ENCODE results near the gene STAT5B. TPM values are rescaled to one million over a fixed set of nuclear protein-coding genes. Genes with fewer than 3 reads are reported as not detected.
"Not testable (repeated sequence)": the region's sequence is repeated elsewhere in the genome, so short reads cannot be mapped to it uniquely, and the experiment has no call there.

STAT5B gene
- polyA plus RNA-seq, 4 donors = 40.3 to 46.7 (median 42.0) TPM

DNA sequence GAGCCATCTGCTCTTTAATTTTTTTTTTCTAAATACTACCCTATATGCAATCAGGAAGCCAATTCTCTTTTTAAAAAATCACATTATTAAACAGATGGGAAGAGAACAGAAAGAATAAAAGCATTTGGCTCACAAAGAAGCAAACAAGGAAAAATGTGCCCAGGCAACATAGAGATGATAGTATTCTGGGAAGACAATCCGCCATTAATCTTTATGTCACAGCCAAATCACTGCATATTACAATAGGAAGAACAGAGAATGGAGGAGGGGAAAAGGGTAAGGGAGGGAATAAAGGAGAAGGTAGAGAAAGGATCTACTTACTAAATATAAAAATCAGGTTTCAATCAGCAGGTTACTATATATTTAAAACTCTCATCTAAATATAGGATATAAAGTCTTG lies 34.3 kb downstream of the STAT5B start:
- DNase-seq (ENCODE audit: low read depth in 4 of 4, low spot score in 3 of 4) = no peak

DNA sequence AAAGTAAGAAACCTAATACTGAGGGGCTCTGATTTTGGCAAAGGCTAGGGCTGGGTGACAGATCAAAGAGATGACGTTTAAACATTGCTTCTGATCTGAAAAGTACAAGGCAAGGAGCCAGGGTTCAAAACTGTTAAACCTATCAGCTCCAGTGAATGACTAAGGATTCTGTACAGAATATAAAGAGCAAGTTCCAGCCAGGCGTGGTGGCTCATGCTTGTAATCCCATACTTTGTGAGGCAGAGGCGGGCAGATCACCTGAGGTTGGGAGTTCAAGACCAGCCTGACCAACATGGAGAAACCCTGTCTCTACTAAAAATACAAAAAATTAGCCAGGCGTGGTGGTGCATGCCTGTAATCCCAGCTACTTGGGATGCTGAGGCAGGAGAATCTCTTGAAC lies 35.3 kb downstream of the STAT5B start:
- not testable (repeated sequence) for DNase-seq (ENCODE audit: low read depth in 4 of 4, low spot score in 3 of 4)

DNA sequence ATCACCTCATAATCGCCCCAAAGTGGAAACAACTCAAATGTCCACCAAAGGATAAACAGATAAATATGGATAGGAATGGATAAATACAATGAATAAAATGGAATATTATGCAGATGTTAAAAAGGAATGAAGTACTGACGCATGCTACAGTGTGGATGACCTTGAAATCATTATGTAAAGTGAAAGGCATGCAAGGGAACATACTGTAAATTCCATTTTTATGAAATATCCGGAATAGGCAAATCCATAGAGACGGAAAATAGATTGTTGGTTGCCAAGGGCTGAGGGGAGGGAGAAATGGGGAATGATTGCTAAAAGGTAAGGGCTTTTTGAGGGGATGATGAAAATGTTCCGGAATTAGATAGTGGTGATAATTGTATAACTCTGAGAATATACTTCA lies 36.0 kb downstream of the STAT5B start:
- no peak for DNase-seq (ENCODE audit: low read depth in 4 of 4, low spot score in 3 of 4)

DNA sequence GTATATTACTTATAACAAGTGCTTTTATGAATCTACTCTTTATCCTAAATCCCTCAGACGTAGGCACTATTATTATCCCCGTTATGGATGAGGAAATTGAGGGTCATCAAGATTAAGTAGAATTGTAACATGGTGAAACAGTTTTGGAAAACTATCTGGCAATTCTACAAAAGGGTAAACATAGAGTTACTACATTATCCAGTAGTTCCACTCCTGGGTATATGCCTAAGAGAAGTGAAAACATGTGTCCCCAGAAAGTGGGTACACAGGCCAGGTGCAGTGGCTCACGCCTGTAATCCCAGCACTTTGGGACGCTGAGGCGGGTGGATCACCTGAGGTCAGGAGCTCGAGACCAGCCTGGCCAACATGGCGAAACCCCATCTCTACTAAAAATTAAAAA lies 36.6 kb downstream of the STAT5B start:
- DNase-seq (ENCODE audit: low read depth in 4 of 4, low spot score in 3 of 4) = not testable (repeated sequence)

DNA sequence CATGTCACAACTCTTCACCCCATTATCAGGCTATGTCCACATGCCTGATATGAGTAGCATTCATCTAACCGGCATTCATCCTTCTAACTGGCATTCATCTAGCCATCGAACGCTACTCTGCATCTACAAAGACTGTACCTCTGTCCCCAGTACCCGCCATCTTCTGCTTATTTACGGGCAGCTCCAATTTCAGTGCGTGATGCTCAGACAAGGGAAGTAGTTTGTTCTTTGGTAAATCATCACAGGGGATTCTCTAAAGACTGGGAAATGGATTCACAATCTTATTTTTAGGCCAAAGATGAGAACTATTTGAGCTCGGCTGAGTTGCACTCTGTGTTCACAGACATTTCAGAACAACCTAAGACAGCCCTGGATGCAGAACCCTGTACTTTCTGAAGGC lies 39.4 kb downstream of the STAT5B start:
- DNase-seq (ENCODE audit: low read depth in 4 of 4, low spot score in 3 of 4) = no peak

DNA sequence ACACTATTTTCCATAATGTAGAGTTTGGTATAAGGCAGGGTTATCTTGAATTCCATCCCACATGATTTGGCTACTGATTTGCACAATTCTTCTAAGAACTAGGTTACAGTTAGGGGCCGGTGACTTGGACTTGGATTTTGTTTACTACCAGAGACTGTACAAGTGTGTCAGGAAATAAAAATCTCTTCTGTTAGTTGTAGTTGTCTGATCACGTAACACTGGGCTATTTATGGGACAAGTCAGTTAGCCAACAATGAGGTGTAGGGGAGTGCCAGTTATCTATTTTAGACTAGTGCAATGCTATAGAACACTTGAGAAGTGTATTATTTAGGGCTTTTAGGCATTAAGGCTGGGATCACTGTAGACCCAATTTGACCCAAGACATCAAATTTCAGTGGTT lies 42.2 kb downstream of the STAT5B start:
- DNase-seq (ENCODE audit: low read depth in 4 of 4, low spot score in 3 of 4) = no peak

DNA sequence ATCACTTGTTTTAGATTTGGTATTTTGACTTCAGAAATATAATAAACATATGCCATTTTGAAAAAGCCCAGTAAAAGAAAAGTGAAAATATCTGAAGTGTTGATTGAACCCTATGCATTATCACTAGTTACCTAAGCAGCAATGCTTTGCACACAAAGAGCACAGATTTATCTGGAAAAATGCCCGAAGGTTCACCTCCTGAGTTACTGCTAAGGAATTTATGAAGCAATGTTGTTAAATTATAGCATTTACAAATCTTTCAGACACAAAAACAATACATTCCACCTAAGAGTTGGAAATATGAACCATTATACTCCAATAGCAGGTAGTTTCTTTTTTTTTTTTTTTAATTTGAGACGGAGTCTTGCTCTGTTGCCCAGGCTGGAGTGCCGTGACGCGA lies 43.0 kb downstream of the STAT5B start:
- DNase-seq (ENCODE audit: low read depth in 4 of 4, low spot score in 3 of 4) = no peak

DNA sequence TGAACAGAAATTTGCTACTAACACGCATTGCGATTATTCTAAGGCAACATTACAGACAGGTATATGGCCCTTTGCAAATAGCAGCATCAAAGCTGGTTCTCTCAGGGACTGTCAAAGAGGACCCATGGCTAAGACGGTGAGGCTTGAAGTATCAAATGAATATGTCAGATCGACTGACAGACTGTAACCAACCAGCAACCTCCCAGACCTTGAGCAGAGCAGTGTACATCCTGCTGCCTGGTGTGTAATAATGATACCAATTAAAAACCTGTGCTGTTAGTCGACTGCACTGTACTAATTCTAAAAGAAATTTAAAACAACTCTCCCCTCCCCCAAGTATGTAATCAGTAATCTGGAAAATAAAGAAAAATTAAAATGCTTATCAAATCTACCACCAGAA lies 46.0 kb downstream of the STAT5B start:
- no peak for DNase-seq (ENCODE audit: low read depth in 4 of 4, low spot score in 3 of 4)

DNA sequence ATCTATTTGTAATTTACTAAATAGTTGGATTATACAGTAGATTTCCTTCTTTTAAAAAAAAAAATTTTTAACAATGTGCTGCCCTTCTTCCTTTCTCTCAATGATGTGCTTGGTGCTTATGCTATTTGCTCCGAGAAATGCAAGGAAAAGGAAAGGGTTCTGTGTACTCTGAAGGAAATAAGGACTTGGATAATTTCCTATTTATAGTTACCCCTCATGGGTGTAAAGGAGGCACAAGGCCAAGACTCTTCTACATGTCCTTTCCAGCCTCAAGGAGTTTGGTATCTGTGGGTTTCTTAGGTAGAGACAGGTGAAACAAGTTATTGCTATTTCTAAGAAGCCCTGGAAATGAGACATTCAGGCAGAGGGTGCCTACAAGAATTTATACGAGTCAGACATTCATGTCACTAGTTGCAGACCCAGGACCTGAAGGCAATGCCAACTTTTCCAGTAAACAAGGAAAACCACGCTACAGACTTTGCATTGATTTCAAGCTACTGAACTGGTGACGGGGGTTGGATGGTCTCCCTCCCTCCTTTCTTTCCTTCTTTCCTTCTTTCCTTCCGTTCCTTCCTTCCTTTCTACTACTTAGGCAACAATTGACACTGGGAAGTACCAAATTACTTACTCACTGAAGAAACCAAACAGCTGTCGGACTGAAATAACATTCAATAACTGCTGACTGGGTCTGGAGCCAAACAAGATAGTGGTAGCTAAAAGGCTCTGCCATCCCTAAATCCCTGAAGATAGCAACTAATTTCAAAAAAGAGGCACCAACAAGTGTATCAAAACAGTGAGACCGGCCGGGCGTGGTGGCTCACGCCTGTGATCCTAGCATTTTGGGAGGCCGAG lies 48.1 kb downstream of the STAT5B start:
- DNase-seq (ENCODE audit: low read depth in 4 of 4, low spot score in 3 of 4) = no peak

DNA sequence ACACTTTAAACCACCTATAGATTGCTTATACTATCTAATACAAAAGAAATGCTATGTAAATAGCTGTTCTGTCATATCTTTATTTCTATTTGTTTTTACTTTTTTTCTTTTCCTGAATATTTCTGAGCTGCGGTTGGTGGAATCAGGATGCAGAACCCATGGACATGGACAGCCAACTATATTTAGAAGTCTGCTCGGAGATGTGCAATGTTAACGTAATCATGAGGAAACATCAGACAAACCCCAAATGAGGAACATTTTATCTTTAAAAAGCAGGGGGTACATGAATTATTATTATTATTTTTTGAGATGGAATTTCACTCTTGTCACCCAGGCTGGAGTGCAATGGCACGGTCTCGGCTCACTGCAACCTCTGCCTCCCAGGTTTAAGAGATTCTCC lies 50.5 kb downstream of the STAT5B start:
- DNase-seq (ENCODE audit: low read depth in 4 of 4, low spot score in 3 of 4) = no peak

DNA sequence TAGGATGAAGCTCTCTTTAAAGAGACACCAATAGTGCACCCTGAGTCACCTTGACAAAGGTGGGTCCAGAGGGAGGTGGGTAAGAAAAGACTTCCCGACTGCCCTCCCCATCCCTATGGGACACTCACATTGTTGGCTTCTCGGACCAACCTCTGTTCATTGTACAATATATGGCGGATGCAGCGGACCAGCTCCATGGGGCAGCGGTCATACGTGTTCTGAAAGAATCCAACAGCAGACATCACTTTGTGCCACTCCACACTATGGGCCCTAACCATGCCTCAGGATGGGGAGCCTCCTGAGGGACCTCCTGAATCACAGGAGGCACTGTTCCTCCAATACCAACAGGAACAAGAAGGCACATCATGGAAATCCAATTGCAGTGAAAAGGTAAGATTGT lies 51.5 kb downstream of the STAT5B start:
- DNase-seq (ENCODE audit: low read depth in 4 of 4, low spot score in 3 of 4) = no peak

DNA sequence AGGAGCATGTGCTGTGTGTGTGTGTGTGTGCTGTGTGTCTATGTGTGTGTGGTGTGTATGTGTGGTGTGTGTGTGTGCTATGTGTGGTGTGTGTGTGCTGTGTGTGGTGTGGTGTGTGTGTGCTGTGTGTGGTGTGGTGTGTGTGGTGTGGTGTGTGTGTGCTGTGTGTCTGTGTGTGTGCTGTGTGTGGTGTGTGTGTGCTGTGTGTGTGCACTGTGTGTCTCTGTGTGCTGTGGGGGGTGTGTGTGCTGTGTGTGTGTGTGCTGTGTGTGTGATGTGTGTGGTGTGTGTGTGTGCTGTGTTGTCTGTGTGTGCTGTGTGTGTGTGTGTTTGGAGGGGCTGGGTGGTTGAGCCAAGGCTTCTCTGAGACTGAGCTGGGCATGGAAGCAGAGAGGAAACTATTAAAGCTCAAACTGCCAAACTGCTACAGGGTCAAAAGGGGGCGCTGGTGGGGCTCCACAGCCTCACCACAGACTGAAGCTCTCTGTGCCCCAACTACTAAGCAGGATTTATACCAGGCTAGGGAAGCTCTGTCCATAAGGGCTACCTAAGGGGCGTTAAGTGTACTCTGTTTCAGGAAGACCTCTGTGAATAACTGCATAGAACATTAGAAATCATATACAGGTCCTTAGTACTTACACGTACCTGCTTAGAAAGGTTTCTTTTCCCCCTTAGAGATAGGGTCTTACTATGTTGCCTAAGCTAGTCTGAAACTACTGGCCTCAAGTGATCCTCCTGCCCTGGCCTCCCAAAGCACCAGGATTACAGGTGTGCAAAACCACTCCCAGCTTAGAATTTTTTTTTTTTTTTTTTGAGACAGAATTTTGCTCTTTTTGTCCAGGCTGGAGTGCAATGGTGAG lies 54.1 kb downstream of the STAT5B start:
- peak in 2 of 4 donors; percentile 7 to 14 for DNase-seq (ENCODE audit: low read depth in 4 of 4, low spot score in 3 of 4)

DNA sequence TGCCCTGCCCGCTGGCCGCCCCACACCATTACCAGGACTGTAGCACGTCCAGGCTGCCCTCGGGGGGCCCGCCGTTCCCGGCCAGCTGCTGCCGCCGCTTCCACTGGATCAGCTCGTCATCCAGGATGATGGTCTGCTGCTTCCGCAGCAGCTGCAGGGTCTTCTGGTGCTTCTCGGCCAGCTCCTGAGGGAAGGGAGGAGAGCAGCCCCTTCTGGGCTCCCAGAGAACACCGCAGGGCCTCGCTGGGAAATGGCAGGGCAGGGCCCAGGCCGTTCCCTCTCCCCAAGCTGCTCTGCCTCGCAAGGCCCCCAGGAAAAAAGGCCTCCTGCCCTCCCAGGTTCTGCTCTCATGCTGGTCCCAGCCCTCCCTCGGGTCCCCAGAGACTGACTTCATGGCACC lies 56.9 kb downstream of the STAT5B start:
- DNase-seq (ENCODE audit: low read depth in 4 of 4, low spot score in 3 of 4) = not testable (repeated sequence)

DNA sequence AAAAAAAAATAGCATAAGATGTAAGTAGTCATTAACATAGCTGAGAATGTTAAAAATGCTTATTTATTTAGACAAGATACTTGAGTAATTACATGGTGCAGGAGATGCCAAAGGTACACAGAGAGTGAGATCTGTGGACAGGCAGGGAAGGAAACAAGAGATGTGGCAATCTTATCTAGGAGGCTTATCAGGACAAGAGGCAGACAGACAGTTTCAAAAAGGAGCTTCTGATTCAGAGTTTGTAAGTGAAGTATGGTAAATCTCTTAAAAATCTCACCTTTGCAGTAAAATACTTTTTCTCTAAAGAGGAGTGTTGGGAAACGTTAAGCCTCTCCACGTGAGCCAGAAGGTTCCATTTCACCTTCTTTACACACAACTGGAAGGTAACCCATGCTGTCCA lies 62.0 kb downstream of the STAT5B start:
- DNase-seq (ENCODE audit: low read depth in 4 of 4, low spot score in 3 of 4) = no peak

DNA sequence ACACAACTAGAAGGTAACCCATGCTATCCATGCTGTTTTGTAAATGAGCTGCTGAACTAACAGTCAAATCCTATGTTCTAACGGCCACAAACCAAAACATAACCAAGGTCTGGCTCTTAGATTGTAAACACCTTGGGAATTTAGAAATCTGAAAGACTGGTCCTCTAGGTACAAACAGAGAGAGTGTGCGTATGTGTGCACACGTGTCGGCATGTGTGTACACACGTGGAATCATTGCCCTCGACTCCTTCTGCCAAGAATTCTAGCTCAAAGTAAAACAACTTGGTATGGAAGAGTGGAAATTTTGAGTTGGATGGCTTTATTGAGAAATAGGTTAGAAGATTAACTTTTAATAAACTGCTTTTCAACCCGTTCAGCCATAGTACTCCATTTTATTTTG lies 63.8 kb downstream of the STAT5B start:
- DNase-seq (ENCODE audit: low read depth in 4 of 4, low spot score in 3 of 4) = no peak

DNA sequence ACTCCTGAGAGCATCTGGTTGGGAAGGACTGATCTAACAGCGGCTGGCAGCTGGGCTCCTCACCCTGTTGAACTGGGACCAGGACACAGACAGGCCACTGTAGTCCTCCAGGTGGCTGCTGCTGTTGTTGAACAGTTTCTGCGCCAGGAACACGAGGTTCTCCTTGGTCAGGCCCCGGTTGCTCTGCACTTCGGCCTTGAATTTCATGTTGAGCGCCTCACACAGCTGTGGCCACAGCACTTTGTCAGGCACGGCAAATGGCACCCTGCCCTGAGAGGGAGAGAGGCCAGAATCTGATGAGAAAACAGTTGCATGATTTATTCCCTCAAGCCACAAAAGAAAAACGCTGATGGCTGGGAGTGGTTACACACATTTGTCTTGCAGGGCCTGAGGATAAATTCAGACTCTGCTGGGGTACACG lies 64.3 kb downstream of the STAT5B start:
- not testable (repeated sequence) for DNase-seq (ENCODE audit: low read depth in 4 of 4, low spot score in 3 of 4)

DNA sequence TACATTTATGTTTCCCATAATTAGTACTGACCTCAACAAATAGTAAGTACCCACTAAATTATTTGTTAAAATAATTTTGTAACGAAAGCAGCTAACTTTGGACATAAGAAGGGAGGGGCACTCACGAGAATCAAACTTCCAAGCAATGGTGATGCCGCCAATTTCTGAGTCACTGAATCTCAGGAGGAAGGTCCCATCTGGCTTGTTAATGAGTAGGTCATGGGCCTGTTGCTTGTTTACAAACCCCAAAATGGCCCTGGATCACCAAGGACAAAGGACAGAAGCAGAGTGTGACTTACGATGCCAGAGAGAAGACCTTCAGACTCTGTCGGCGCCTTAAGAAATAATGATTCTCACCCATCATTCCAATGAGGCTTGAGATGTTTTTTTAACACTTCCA lies 66.1 kb downstream of the STAT5B start:
- DNase-seq (ENCODE audit: low read depth in 4 of 4, low spot score in 3 of 4) = no peak

DNA sequence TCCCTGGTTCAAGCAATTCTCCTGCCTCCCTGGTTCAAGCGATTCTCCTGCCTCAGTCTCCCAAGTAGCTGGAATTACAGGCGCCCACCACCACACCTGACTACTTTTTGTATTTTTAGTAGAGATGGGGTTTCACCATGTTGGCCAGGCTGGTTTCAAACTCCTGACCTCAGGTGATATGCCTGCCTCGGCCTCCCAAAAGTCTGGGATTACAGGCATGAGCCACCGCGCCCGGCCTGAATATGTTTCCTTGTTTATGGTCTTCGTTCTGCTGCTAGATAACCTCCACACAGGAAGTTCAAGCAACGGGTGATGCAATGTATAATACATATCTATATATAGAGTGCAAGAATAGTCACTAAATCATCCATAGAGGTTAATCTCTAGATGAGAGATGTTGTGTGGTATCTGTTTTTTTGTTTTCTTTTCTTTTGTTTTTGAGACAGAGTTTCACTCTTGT lies 70.0 kb downstream of the STAT5B start:
- not testable (repeated sequence) for DNase-seq (ENCODE audit: low read depth in 4 of 4, low spot score in 3 of 4)

DNA sequence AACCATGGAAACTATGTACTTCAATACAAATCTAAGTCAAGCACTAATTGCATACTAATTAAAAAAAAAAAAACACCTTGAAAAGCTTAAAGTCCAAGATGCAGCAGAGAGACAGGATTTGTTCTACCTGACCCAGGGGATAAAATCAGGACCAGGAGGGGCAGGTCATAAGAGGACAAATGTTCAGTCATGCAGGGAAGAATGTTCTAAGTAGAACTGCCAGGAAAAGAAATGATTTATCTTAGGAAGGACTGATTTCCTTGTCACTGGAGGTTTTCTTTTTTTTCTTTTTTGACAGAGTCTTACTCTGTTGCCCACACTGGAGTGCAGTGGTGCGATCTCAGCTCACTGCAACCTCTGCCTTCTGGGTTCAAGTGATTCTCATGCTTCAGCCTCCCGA lies 72.8 kb downstream of the STAT5B start:
- no peak for DNase-seq (ENCODE audit: low read depth in 4 of 4, low spot score in 3 of 4)

DNA sequence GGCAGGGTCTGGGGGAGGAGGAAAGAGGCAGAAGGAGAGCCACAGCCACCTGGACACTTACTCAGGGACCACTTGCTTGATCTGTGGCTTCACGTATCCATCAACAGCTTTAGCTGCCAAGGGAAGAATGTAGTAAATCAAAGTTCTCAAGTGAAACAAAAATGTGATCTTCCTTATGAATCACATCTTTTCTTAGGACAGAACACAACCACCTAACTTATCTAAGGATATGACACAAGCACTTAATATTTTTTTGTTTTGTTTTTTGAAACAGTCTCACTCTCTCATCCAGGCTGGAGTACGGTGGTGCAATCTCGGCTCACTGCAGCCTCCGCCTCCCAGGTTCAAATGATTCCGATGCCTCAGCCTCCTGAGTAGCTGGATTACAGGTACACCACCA lies 73.5 kb downstream of the STAT5B start:
- no peak for DNase-seq (ENCODE audit: low read depth in 4 of 4, low spot score in 3 of 4)

DNA sequence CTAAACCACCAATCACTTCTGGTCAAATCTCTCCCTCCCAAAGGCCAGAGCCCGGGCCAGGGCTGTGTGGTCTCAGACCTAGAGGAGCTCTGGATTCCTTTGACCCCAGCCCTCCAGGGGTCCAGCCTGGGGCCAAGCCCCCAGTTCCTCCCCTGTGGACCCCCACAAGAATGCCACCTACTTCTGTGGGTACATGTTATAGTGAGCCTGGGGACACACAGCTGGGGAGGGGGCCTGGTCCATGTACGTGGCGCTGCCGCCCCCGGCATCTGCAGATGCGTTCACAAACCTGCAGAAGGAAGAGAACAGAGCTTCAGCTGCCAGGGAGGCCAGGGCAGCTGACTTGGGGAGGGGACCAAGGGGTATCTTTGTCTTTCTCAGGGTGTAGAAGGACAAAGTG lies 74.0 kb downstream of the STAT5B start:
- DNase-seq (ENCODE audit: low read depth in 4 of 4, low spot score in 3 of 4) = no peak

DNA sequence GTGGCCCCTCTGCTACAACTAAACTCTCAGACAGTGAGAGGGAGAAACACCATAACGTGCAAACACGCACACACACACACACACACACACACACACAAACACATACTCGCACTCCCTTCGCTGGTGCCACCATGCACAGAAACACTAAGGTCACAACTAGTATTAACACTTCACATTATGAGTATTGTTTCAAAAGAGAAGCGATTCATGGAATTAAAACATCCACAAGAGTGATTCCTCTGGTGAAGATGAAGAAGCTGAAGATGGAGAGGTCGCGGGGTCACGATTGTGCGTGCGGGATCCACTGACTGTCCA lies 74.8 kb downstream of the STAT5B start:
- no peak for DNase-seq (ENCODE audit: low read depth in 4 of 4, low spot score in 3 of 4)

Measured in right renal pelvis (tissue), 4 donors.